Measurements from ENCODE around the gene ENG. TPM values are rescaled to one million over a fixed set of nuclear protein-coding genes. Genes with fewer than 3 reads are reported as not detected.

The ENG gene
- polyA plus RNA-seq, 1 of the 3 experiments (the other 2 are of a cell fraction) = 18.8 TPM

DNA sequence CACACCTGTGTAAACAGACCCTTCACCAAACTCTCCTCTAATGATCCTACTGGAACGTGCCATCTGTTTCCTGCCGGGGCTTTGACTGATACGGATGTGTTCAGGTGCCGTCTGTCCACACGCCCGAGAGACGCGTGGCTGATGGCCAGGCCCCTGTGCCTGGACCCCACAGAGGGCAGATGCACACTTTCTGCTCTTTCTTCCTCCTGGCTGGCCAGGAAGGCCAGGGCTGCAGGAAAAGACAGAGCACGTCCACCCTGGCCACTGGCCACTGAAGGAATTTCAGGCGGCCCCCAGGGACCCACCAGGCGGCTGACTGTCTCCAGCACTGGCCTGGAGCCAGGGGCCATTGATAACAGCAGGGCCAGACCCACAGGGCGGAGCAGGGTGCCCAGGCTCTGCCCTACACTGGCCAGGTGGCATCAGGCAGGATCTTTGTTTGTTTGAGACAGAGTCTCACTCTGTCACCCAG is 3.6 kb upstream of the ENG start (continued):
- TF ChIP-seq MXI1 (IDR thresholded peaks at IDR 0.05; ENCODE audit: low read depth, low read length) (peak; percentile 24; the same call in 1 of the 2 replicates), SMC3 (IDR thresholded peaks at IDR 0.05; ENCODE audit: low read depth, low read length) (no peak), ELF1 (IDR thresholded peaks at IDR 0.05) (no peak), FOXM1 (IDR thresholded peaks at IDR 0.05; ENCODE audit: low read depth) (no peak), NFIC (IDR thresholded peaks at IDR 0.05; ENCODE audit: borderline replicate concordance) (no peak), JUND (IDR thresholded peaks at IDR 0.05) (no peak), TEAD4 (IDR thresholded peaks at IDR 0.05; ENCODE audit: borderline replicate concordance, insufficient read depth) (no peak)
- TF ChIP-seq, protein P1, sequence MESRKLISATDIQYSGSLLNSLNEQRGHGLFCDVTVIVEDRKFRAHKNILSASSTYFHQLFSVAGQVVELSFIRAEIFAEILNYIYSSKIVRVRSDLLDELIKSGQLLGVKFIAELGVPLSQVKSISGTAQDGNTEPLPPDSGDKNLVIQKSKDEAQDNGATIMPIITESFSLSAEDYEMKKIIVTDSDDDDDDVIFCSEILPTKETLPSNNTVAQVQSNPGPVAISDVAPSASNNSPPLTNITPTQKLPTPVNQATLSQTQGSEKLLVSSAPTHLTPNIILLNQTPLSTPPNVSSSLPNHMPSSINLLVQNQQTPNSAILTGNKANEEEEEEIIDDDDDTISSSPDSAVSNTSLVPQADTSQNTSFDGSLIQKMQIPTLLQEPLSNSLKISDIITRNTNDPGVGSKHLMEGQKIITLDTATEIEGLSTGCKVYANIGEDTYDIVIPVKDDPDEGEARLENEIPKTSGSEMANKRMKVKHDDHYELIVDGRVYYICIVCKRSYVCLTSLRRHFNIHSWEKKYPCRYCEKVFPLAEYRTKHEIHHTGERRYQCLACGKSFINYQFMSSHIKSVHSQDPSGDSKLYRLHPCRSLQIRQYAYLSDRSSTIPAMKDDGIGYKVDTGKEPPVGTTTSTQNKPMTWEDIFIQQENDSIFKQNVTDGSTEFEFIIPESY (IDR thresholded peaks at IDR 0.05; ENCODE audit: borderline replicate concordance, low read depth) = no peak

DNA sequence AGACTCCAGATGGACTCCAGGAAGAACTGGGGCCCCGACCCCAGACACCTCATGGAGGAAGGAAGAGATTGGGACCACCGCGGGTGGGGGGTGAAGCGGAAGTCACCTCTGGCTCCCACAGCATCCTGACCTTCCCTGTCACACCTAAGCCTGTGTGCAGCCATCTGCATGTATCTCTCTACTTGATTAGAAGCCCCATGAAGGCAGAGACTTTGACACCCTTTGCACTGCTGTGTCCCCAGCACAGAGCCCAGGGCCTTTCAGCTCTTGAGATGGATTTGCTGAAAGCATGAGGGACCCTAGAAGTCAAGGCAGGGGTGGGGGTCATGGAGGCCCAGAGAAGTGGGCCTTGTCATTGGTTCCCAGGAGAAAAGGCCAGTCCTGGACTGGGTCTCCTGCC is 2.8 kb upstream of the ENG start:
- Histone ChIP-seq H3K9me3 (no peaks in the 10 kb centered on the region), H3K4me2 (no peak overlapping the region), H3K79me2 (ENCODE audit: insufficient read depth) (peaks cover 21% of the 10 kb centered on the region), H2AFZ (ENCODE audit: low read depth) (no peak overlapping the region), H3K9me2 (no peaks in the 10 kb centered on the region), H3K9ac (no peak overlapping the region), H3K27me3 (ENCODE audit: insufficient read depth) (no peaks in the 10 kb centered on the region), H3K27ac (ENCODE audit: low read depth in 2 of 2, low read length in 1 of 2) (no peak overlapping the region), H3K4me3 (ENCODE audit: low read depth in 2 of 2, low read length in 1 of 2) (no peak overlapping the region), H3K4me1 (ENCODE audit: control insufficient read depth in 1 of 2, insufficient read depth in 2 of 2, low read depth in 1 of 2, low read length in 1 of 2) (peaks cover 6 to 35% of the 10 kb centered on the region in 2 experiments; a peak in 2 of 4 replicates), H3K36me3 (replicated peaks in 1 of 2; ENCODE audit: control insufficient read depth in 1 of 2, insufficient read depth in 2 of 2, low read length in 1 of 2) (peaks cover 0 to 2% of the 10 kb centered on the region in 2 experiments), H4K20me1 (ENCODE audit: insufficient read depth) (no peaks in the 10 kb centered on the region), H3F3A (replicated peaks; ENCODE audit: insufficient read depth) (no peaks in the 10 kb centered on the region)
- ChIA-PET CTCF (interaction anchor here (0.6 to 10.9 kb wide), 4 partner anchors 14 to 122 kb away, joined by 3 to 116 read pairs (median 3); partner anchors contain the start of gene TOR2A), POLR2A (no interaction called here)
- 66% methylated on average over 4 of the region's 4 CpGs for WGBS (ENCODE audit: low lambda C conversion rate)
- DNase-seq = no peak
- no peak for TF ChIP-seq CHD2 (IDR thresholded peaks at IDR 0.05; ENCODE audit: low read length, partially characterized antibody)
- no peak for TF ChIP-seq SMC3 (IDR thresholded peaks at IDR 0.05; ENCODE audit: low read depth, low read length)
- TF ChIP-seq MEF2A (IDR thresholded peaks at IDR 0.05; ENCODE audit: borderline replicate concordance, low read depth) = no peak
- TF ChIP-seq FOSL2 (IDR thresholded peaks at IDR 0.05; ENCODE audit: borderline replicate concordance, low read depth) = no peak
- TF ChIP-seq YY1 (IDR thresholded peaks at IDR 0.05; ENCODE audit: low read depth) = no peak
- no peak for TF ChIP-seq FOXJ3 (CRISPR knock-in tag; IDR thresholded peaks at IDR 0.05)
- TF ChIP-seq NFIC (IDR thresholded peaks at IDR 0.05; ENCODE audit: borderline replicate concordance) = no peak
- no peak for TF ChIP-seq JUND (IDR thresholded peaks at IDR 0.05)
- TF ChIP-seq, protein P2, sequence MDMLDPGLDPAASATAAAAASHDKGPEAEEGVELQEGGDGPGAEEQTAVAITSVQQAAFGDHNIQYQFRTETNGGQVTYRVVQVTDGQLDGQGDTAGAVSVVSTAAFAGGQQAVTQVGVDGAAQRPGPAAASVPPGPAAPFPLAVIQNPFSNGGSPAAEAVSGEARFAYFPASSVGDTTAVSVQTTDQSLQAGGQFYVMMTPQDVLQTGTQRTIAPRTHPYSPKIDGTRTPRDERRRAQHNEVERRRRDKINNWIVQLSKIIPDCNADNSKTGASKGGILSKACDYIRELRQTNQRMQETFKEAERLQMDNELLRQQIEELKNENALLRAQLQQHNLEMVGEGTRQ (IDR thresholded peaks at IDR 0.05; ENCODE audit: borderline replicate concordance, low read depth, low read length) = no peak
- TF ChIP-seq ELF1 (IDR thresholded peaks at IDR 0.05) = no peak
- TF ChIP-seq TCF12 (IDR thresholded peaks at IDR 0.05) = no peak
- no peak for TF ChIP-seq SIN3A (IDR thresholded peaks at IDR 0.05; ENCODE audit: borderline replicate concordance, low read depth, low read length)
- TF ChIP-seq, protein P3, sequence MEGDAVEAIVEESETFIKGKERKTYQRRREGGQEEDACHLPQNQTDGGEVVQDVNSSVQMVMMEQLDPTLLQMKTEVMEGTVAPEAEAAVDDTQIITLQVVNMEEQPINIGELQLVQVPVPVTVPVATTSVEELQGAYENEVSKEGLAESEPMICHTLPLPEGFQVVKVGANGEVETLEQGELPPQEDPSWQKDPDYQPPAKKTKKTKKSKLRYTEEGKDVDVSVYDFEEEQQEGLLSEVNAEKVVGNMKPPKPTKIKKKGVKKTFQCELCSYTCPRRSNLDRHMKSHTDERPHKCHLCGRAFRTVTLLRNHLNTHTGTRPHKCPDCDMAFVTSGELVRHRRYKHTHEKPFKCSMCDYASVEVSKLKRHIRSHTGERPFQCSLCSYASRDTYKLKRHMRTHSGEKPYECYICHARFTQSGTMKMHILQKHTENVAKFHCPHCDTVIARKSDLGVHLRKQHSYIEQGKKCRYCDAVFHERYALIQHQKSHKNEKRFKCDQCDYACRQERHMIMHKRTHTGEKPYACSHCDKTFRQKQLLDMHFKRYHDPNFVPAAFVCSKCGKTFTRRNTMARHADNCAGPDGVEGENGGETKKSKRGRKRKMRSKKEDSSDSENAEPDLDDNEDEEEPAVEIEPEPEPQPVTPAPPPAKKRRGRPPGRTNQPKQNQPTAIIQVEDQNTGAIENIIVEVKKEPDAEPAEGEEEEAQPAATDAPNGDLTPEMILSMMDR (IDR thresholded peaks at IDR 0.05) = no peak

Measured in SK-N-SH (cell line).